ENCODE measurements around the gene PKD2L2. TPM values are rescaled to one million over a fixed set of nuclear protein-coding genes. Genes with fewer than 3 reads are reported as not detected.

PKD2L2 gene
- total and polyA plus RNA-seq, 9 of the 15 experiments (the other 6 are each of a cell fraction or from before 2014, with no cell fraction given): 0.08 to 0.25 (median 0.11) TPM; not detected in 5

DNA sequence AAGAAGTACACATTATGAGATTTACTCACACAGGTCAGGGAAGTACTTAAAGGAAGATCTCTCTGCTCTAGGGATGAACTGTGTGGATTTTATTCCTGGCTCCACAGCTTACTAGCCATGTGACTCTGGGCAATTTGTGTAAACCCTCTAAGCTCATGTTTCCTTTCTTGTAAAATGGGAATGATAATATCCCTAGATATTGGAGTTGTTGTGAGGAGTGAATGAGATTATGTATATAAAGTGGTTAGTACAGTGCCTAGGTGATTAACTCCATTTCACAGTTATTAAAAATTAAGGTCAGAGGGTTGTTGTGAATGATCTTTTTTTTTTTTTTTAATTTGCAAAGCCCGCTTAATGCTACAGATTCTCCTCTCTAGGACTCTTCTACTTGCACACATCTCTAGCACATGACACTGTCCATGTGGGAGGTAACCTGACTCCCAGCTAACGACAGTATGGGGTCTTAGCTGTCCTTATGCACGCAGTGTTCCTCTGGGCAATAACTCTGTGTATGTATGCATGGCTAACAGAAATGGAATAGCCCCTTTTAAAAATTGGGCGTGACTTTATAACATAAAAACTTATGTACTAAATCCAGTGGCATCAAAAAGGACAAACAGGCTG lies 45.5 kb upstream of the PKD2L2 start (continued):
- TF ChIP-seq PURB (CRISPR knock-in tag; IDR thresholded peaks at IDR 0.05; ENCODE audit: low read depth): no peak
- TF ChIP-seq, protein P1, sequence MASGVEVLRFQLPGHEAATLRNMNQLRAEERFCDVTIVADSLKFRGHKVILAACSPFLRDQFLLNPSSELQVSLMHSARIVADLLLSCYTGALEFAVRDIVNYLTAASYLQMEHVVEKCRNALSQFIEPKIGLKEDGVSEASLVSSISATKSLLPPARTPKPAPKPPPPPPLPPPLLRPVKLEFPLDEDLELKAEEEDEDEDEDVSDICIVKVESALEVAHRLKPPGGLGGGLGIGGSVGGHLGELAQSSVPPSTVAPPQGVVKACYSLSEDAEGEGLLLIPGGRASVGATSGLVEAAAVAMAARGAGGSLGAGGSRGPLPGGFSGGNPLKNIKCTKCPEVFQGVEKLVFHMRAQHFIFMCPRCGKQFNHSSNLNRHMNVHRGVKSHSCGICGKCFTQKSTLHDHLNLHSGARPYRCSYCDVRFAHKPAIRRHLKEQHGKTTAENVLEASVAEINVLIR (CRISPR knock-in tag; IDR thresholded peaks at IDR 0.05): no peak
- TF ChIP-seq ZNF175 (CRISPR knock-in tag; IDR thresholded peaks at IDR 0.05; ENCODE audit: low read depth): no peak

DNA sequence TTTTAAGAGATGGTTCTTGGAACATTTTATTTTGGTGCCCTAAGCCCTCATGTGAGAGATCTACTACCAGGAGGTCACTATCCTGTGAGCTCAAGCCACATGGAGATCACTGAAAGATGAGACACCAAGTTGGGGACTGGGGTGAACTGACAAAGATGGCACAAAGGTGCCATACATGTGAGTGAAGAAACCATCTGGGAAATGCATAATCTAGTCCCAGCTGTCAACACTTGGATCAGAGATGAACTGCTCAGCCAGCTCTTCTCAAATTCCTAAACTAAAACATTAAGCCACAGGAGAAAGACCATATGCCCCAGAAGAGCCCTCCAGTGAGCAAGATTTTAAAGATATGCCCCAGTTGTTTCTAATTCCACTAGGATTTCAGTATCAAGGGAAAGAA lies 43.8 kb upstream of the PKD2L2 start:
- intact Hi-C loops (cut with micrococcal nuclease) (no loop called here), in situ Hi-C loops (cut with MboI) (no loop called here)
- ATAC-seq (no peak), DNase-seq (ENCODE audit: extremely low read depth in 1 of 4, low spot score in 3 of 4) (no peak), FAIRE-seq (no peak)
- POLR2A ChIA-PET: interaction anchor here (0.8 to 1.3 kb wide), 4 partner anchors 9 to 36 kb away, joined by 3 to 4 read pairs (median 4); no protein-coding TSS in a partner anchor
- Histone ChIP-seq H3K79me2 (ENCODE audit: control insufficient read depth, insufficient read depth, low read length) (no peaks in the 10 kb centered on the region), H3K9ac (ENCODE audit: insufficient read depth in 1 of 2, low read depth in 2 of 2, low read length in 2 of 2) (no peak overlapping the region), H3K9me1 (ENCODE audit: control insufficient read depth, insufficient read depth, low read length) (no peaks in the 10 kb centered on the region), H4K20me1 (replicated peaks; ENCODE audit: control insufficient read depth, insufficient read depth, low read length) (no peaks in the 10 kb centered on the region), H3K27ac (ENCODE audit: extremely low read depth, low read depth, low read length) (no peak overlapping the region), H3K27me3 (ENCODE audit: control insufficient read depth in 2 of 2, insufficient read depth in 2 of 2, low read length in 2 of 2) (peaks cover 0 to 2% of the 10 kb centered on the region in 2 experiments; a peak in 1 of 5 replicates), H2AFZ (ENCODE audit: low read depth, low read length) (no peak overlapping the region), H3K4me3 (no peak overlapping the region), H3K9me3 (replicated peaks; ENCODE audit: control insufficient read depth, insufficient read depth, low read depth, low read length) (no peaks in the 10 kb centered on the region), H3K4me2 (ENCODE audit: insufficient read depth, low read length) (no peak overlapping the region), H3K4me1 (replicated peaks in 1 of 2; ENCODE audit: control insufficient read depth in 2 of 2, insufficient read depth in 2 of 2, low read length in 2 of 2) (no peaks in the 10 kb centered on the region), H3K36me3 (ENCODE audit: control insufficient read depth, insufficient read depth, low read length) (no peaks in the 10 kb centered on the region)
- BruUV-seq (replicated peaks): no TSS peak
- CTCF ChIA-PET (ENCODE audit: low intra/inter-chr PET ratio): no interaction called here
- no peak for TF ChIP-seq NFIX (CRISPR knock-in tag; IDR thresholded peaks at IDR 0.05; ENCODE audit: low read depth)
